ENCODE results near the gene RTL1. TPM values are rescaled to one million over a fixed set of nuclear protein-coding genes. Genes with fewer than 3 reads are reported as not detected.
A peak's percentile ranks its signal among the peaks of the same experiment; 100 is the strongest.

Gene RTL1
- total and polyA plus RNA-seq, 11 donors = not detected

DNA sequence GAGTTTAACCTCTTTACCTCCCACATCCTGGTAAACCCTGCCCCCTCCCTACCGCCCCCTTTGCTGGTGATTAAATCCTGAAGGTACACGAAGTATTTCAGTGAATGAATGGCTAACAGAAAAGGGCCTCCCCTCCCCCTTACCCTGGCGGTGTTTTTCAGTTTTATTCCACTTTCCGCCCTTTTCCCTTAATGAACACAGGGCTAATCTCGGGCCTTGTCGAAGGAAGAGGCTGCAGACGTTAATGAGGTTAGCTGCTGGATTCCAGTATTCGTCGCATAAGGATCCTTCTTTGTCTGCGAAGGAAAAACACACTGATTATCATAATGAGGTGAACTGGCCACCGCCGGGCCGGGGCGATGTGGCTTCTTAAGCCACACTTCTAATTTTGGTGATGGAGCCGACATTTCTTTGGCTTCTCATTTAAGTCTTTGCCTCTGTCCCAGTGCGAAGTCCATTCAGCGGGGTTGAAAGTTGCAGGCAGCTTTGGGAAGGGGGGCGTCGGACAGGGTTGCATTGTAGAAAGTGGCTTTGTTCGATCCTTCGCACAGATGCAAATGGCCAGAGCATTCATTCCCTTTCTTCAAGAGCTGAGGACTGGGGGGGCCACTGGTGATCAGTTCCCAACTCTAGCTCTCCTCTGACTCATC, 71.1 kb downstream of the RTL1 start:
- Histone ChIP-seq H3K27ac (no peak overlapping the region), H3K4me3 (no peak overlapping the region), H3K4me1 (no peaks in the 10 kb centered on the region), H3K9me3 (peaks cover 0 to 7% (median 0%) of the 10 kb centered on the region in 12 donors), H3K36me3 (no peaks in the 10 kb centered on the region), H3K27me3 (peaks cover 5 to 46% (median 11%) of the 10 kb centered on the region in 9 donors)
- no peak for ATAC-seq
- intact Hi-C loops (cut with DNase I) = no loop called here
- WGBS, 4 donors = 69 to 73% (median 72%) methylated on average over 21 of the region's 21 CpGs
- peak in 1 of 5 donors; percentile 14 for DNase-seq
- no peak for TF ChIP-seq CTCF (IDR thresholded peaks at IDR 0.05)
- no peak for TF ChIP-seq POLR2A (IDR thresholded peaks at IDR 0.05)

GRCh38 chr14:100830681-100831080, 72.8 kb downstream of the RTL1 start:
- H3K4me1 ChIP-seq = no peaks in the 10 kb centered on the region
- H3K36me3 ChIP-seq = no peaks in the 10 kb centered on the region
- no peak for DNase-seq
- intact Hi-C loops (cut with DNase I) = no loop called here
- H3K9me3 ChIP-seq = peaks cover 0 to 7% (median 0%) of the 10 kb centered on the region in 12 donors
- no peak overlapping the region for H3K4me3 ChIP-seq
- TF ChIP-seq POLR2A (IDR thresholded peaks at IDR 0.05) (no peak), CTCF (IDR thresholded peaks at IDR 0.05) (no peak)
- H3K27ac ChIP-seq = no peak overlapping the region
- H3K27me3 ChIP-seq = peaks cover 5 to 55% (median 22%) of the 10 kb centered on the region in 9 donors
- WGBS, 4 donors = 76 to 81% (median 76%) methylated on average over 8 of the region's 8 CpGs
- ATAC-seq = no peak

MicroRNAs within 50 kb of the gene (microRNA counts, 767-probe panel; counts per million panel counts)
- microRNA hsa-miR-127-3p (3,096 to 3,112 counts per million in 2 donors), microRNA hsa-miR-127-5p (1,693 to 1,924 counts per million in 2 donors), microRNA hsa-miR-136-5p (0 to 71.6 counts per million in 2 donors), microRNA hsa-miR-337-3p (2,085 to 2,099 counts per million in 2 donors), microRNA hsa-miR-337-5p (2,389 to 2,711 counts per million in 2 donors), microRNA hsa-miR-370 (349 to 1,799 counts per million in 2 donors), microRNA hsa-miR-431-5p (1,120 to 1,172 counts per million in 2 donors), microRNA hsa-miR-432-5p (0 to 1,280 counts per million in 2 donors), microRNA hsa-miR-433 (1,593 to 1,966 counts per million in 2 donors), microRNA hsa-miR-493-3p (1,940 to 2,210 counts per million in 2 donors), microRNA hsa-miR-665 (0 to 71.6 counts per million in 2 donors), microRNA hsa-miR-770-5p (1,646 to 1,658 counts per million in 2 donors)

Small RNA genes lying within 50 kb of the gene (microRNA-seq; reads per million reads assigned to microRNA genes)
- 303 to 681 (median 590) reads per million in 4 donors for gene MIR127
- gene MIR136 = 5.0 to 16.2 (median 9.2) reads per million in 4 donors
- gene MIR337 = 90.4 to 201 (median 127) reads per million in 4 donors
- gene MIR370 = 2.4 to 31.8 (median 14.3) reads per million in 4 donors
- gene MIR431 = 9.3 to 43.2 (median 22.1) reads per million in 4 donors
- gene MIR432 = 11.6 to 49.4 (median 28.9) reads per million in 4 donors
- 21.0 to 53.1 (median 34.9) reads per million in 4 donors for gene MIR433
- gene MIR493 = 90.7 to 233 (median 98.3) reads per million in 4 donors
- 0.26 to 1.7 (median 0.69) reads per million in 4 donors for gene MIR665

Other genes with a start within 250 kb of the RTL1 start
- 10 to 100 TPM in 5 of 9 donors, 1 to 10 TPM in 4; 1.4 to 52.4 (median 10.2) TPM for gene DLK1, start 176.8 kb downstream of the RTL1 start, total RNA-seq
- gene DLK1, start 176.8 kb downstream of the RTL1 start, polyA plus RNA-seq = 1 to 10 TPM; 3.7 to 6.4 TPM
- 10 to 100 TPM in 4 of 9 donors, 1 to 10 TPM in 5; 3.6 to 37.7 (median 9.9) TPM for gene MEG3, start 77.6 kb downstream of the RTL1 start, total RNA-seq
- 10 to 100 TPM in 1 of 2 donors, 1 to 10 TPM in 1; 5.6 to 36.7 TPM for gene MEG3, start 77.6 kb downstream of the RTL1 start, polyA plus RNA-seq

Data from heart left ventricle (tissue), 16 donors.